Tibial nerve (tissue), 4 donors: ENCODE data around the gene CPXM1. TPM values are rescaled to one million over a fixed set of nuclear protein-coding genes. Genes with fewer than 3 reads are reported as not detected.

ENCODE experiments used
- DNase-seq, 2 donors: peaks; one replicate each; pipeline ENCODE4 v3.0.0-alpha.2; 2019; ENCODE audit warnings: low spot score in 2 of 2
- H3K27ac ChIP-seq, 4 donors: fragments of 200-600 bp; sonication (generic) in 3 of 4; one replicate each; pipeline ENCODE4 v1.5.1; 2017 to 2019; ENCODE audit warnings: mild to moderate bottlenecking in 1 of 4
- H3K27me3 ChIP-seq, 2 donors: fragments of 200-600 bp; sonication (generic) in 1 of 2; one replicate each; pipeline versions ENCODE4 v1.5.1 to v1.6.0; 2017 to 2019
- H3K36me3 ChIP-seq, 3 donors: fragments of 200-600 bp; sonication (generic); one replicate each; pipeline ENCODE4 v1.5.1; 2018 to 2019
- H3K4me1 ChIP-seq, 4 donors: fragments of 200-600 bp; sonication (generic) in 3 of 4; one replicate each; pipeline ENCODE4 v1.5.1; 2017 to 2019
- H3K4me3 ChIP-seq, 4 donors: fragments of 200-600 bp; sonication (generic) in 3 of 4; one replicate each; pipeline ENCODE4 v1.5.1; 2017 to 2019; ENCODE audit warnings: mild to moderate bottlenecking in 1 of 4, moderate library complexity in 1 of 4
- H3K9me3 ChIP-seq, 4 donors: fragments of 200-600 bp; sonication (generic) in 3 of 4; one replicate each; pipeline ENCODE4 v1.5.1; 2017 to 2019
- CTCF ChIP-seq, 5 experiments: fragments of 200-600 bp in 3 of 5; fragments of 450-650 bp in 2 of 5; sonication (generic) in 3 of 5; IDR thresholded peaks; one replicate each; pipeline ENCODE4 v1.5.1; 2016 to 2019; ENCODE audit warnings: antibody characterized with exemption in 5 of 5, mild to moderate bottlenecking in 3 of 5, moderate library complexity in 2 of 5
- EP300 ChIP-seq, 2 donors: sonication (generic); formaldehyde crosslinking; IDR thresholded peaks; one replicate each; pipeline ENCODE4 v1.6.1; 2017; ENCODE audit warnings: antibody characterized with exemption in 2 of 2, mild to moderate bottlenecking in 1 of 2
- POLR2A ChIP-seq, 2 donors: fragments of 450-650 bp; IDR thresholded peaks; one replicate each; pipeline ENCODE4 v1.6.1; 2017; ENCODE audit warnings: antibody characterized with exemption in 2 of 2, mild to moderate bottlenecking in 2 of 2, moderate library complexity in 2 of 2
- WGBS, 2 donors: methylation state at CpG; one replicate each; pipeline ENCODE4 v1.1.5; 2018; 5-methylcytosine and 5-hydroxymethylcytosine counted together
- total RNA-seq, 4 donors: library from RNA; depleted of rRNA; stranded (reverse); fragments of >200 nt; gene quantifications; one replicate each; pipeline ENCODE4 v1.1.0, GENCODE V29; 2016

Gene CPXM1
- total RNA-seq, 4 donors from 2014 or later = 1.6 to 3.6 (median 1.9) TPM

GRCh38 chr20:2797136-2797983 is 3.1 kb downstream of the CPXM1 start:
- TF ChIP-seq EP300 (IDR thresholded peaks at IDR 0.05) (no peak), POLR2A (IDR thresholded peaks at IDR 0.05) (no peak), CTCF (IDR thresholded peaks at IDR 0.05) (no peak)
- Histone ChIP-seq H3K27ac (no peak overlapping the region), H3K4me1 (peaks cover 0 to 27% (median 5%) of the 10 kb centered on the region in 4 donors), H3K27me3 (peaks cover 0 to 68% of the 10 kb centered on the region in 2 donors), H3K4me3 (no peak overlapping the region), H3K36me3 (no peaks in the 10 kb centered on the region), H3K9me3 (no peaks in the 10 kb centered on the region)
- no peak for DNase-seq
- 77 to 78% methylated on average over 10 to 11 of the region's 16 CpGs for WGBS, 2 donors

GRCh38 chr20:2796011-2796660 is 4.3 kb downstream of the CPXM1 start:
- H3K9me3 ChIP-seq = no peaks in the 10 kb centered on the region
- no peak for DNase-seq
- WGBS, 2 donors = 82 to 89% methylated on average over 14 to 20 of the region's 20 CpGs
- peaks cover 0 to 55% of the 10 kb centered on the region in 2 donors for H3K27me3 ChIP-seq
- TF ChIP-seq POLR2A (IDR thresholded peaks at IDR 0.05) = no peak
- no peak for TF ChIP-seq EP300 (IDR thresholded peaks at IDR 0.05)
- TF ChIP-seq CTCF (IDR thresholded peaks at IDR 0.05) = no peak
- no peaks in the 10 kb centered on the region for H3K36me3 ChIP-seq
- no peak overlapping the region for H3K4me3 ChIP-seq
- peaks cover 0 to 21% (median 5%) of the 10 kb centered on the region in 4 donors for H3K4me1 ChIP-seq
- no peak overlapping the region for H3K27ac ChIP-seq

GRCh38 chr20:2795451-2795850 is 5.0 kb downstream of the CPXM1 start:
- H3K36me3 ChIP-seq = no peaks in the 10 kb centered on the region

GRCh38 chr20:2794866-2795447 is 5.5 kb downstream of the CPXM1 start:
- H3K4me1 ChIP-seq = peaks cover 0 to 9% (median 0%) of the 10 kb centered on the region in 4 donors
- no peak overlapping the region for H3K4me3 ChIP-seq
- no peak for TF ChIP-seq POLR2A (IDR thresholded peaks at IDR 0.05)
- no peak for TF ChIP-seq CTCF (IDR thresholded peaks at IDR 0.05)
- TF ChIP-seq EP300 (IDR thresholded peaks at IDR 0.05) = no peak
- H3K27ac ChIP-seq = no peak overlapping the region
- DNase-seq = no peak
- H3K27me3 ChIP-seq = peaks cover 0 to 44% of the 10 kb centered on the region in 2 donors
- 82 to 83% methylated on average over 11 of the region's 11 CpGs for WGBS, 2 donors
- no peaks in the 10 kb centered on the region for H3K36me3 ChIP-seq
- H3K9me3 ChIP-seq = peaks cover 0 to 2% (median 0%) of the 10 kb centered on the region in 4 donors

More at GRCh38 chr20:2795451-2795850, 5.0 kb downstream of the CPXM1 start:
- Histone ChIP-seq H3K4me3 (no peak overlapping the region), H3K27me3 (peaks cover 0 to 49% of the 10 kb centered on the region in 2 donors), H3K27ac (no peak overlapping the region), H3K4me1 (peaks cover 0 to 14% (median 2%) of the 10 kb centered on the region in 4 donors), H3K9me3 (no peaks in the 10 kb centered on the region)
- TF ChIP-seq EP300 (IDR thresholded peaks at IDR 0.05) (no peak), POLR2A (IDR thresholded peaks at IDR 0.05) (no peak), CTCF (IDR thresholded peaks at IDR 0.05) (no peak)
- DNase-seq = no peak
- 85 to 91% methylated on average over 9 to 24 of the region's 24 CpGs for WGBS, 2 donors
